DOHH2 (cell line): ENCODE results near the gene SLC39A10.

Experiments
- H3F3A ChIP-seq: fragments of 200-600 bp; sonication (generic), shearing (Covaris generic); 2 replicates; pipeline ENCODE4 v1.6.0; 2016; ENCODE audit warnings: antibody characterized with exemption, mild to moderate bottlenecking; ENCODE audit not compliant: control insufficient read depth, insufficient read depth
- H3K27ac ChIP-seq: fragments of 200-600 bp; sonication (generic); 2 replicates; pipeline ENCODE4 v1.5.1; 2014; ENCODE audit warnings: low read depth, mild to moderate bottlenecking, low read length, moderate library complexity
- H3K27me3 ChIP-seq: fragments of 200-600 bp; sonication (generic); 2 replicates; pipeline ENCODE4 v1.6.1; 2014; ENCODE audit warnings: mild to moderate bottlenecking, low read length, mixed read lengths; ENCODE audit not compliant: control insufficient read depth
- H3K36me3 ChIP-seq: fragments of 200-600 bp; sonication (generic); 2 replicates; pipeline ENCODE4 v1.6.1; 2014; ENCODE audit warnings: mild to moderate bottlenecking, low read length, moderate library complexity, mixed read lengths; ENCODE audit not compliant: control insufficient read depth
- H3K4me1 ChIP-seq: fragments of 200-600 bp; sonication (generic); 2 replicates; pipeline ENCODE4 v1.6.1; 2014; ENCODE audit warnings: mild to moderate bottlenecking, low read length, mixed read lengths; ENCODE audit not compliant: control insufficient read depth
- H3K4me2 ChIP-seq: fragments of 200-600 bp; sonication (generic); 2 replicates; pipeline ENCODE4 v1.6.0; 2014; ENCODE audit warnings: mild to moderate bottlenecking, low read length, moderate library complexity
- H3K4me3 ChIP-seq: fragments of 200-600 bp; sonication (generic); 2 replicates; pipeline ENCODE4 v1.5.1; 2014; ENCODE audit warnings: mild to moderate bottlenecking, low read length, mixed read lengths
- H3K79me2 ChIP-seq: fragments of 200-600 bp; sonication (generic); 2 replicates; pipeline ENCODE4 v1.6.1; 2014; ENCODE audit warnings: mild to moderate bottlenecking, low read length, mixed read lengths; ENCODE audit not compliant: control insufficient read depth
- H3K9me2 ChIP-seq: fragments of 200-600 bp; sonication (generic); replicated peaks from 2 replicates; pipeline ENCODE4 v1.6.1; 2014; ENCODE audit warnings: mild to moderate bottlenecking, low read length, mixed read lengths; ENCODE audit not compliant: control insufficient read depth
- H3K9me3 ChIP-seq: fragments of 200-600 bp; sonication (generic); 2 replicates; pipeline ENCODE4 v1.6.1; 2014; ENCODE audit warnings: antibody characterized with exemption, low read length, mixed read lengths; ENCODE audit not compliant: control insufficient read depth, insufficient read depth
- H4K20me1 ChIP-seq: fragments of 200-600 bp; sonication (generic); 2 replicates; pipeline ENCODE4 v1.6.0; 2014; ENCODE audit warnings: low read depth, mild to moderate bottlenecking, antibody characterized with exemption, low read length, moderate library complexity; ENCODE audit not compliant: control insufficient read depth, insufficient read depth
- CTCF ChIP-seq: fragments of 200-600 bp; sonication (generic); IDR thresholded peaks from one replicate; pipeline ENCODE4 v1.5.1; 2014; ENCODE audit warnings: antibody characterized with exemption, mild to moderate bottlenecking, low read depth, low read length; ENCODE audit not compliant: poor library complexity, severe bottlenecking
- EZH2phosphoT487 ChIP-seq: fragments of 200-600 bp; sonication (generic); IDR thresholded peaks from 2 replicates; pipeline ENCODE4 v1.6.1; 2017; ENCODE audit warnings: borderline replicate concordance, mild to moderate bottlenecking, antibody characterized with exemption, low read length, moderate library complexity, mixed read lengths

Gene SLC39A10

GRCh38 chr2:195636890-195637289 is 20.1 kb upstream of the SLC39A10 start:
- no peaks in the 10 kb centered on the region for H4K20me1 ChIP-seq
- no peaks in the 10 kb centered on the region for H3K9me3 ChIP-seq
- no peaks in the 10 kb centered on the region for H3K9me2 ChIP-seq
- TF ChIP-seq CTCF (no peak), EZH2phosphoT487 (no peak)
- H3K79me2 ChIP-seq: no peaks in the 10 kb centered on the region
- no peak overlapping the region for H3K27ac ChIP-seq
- H3K27me3 ChIP-seq: no peaks in the 10 kb centered on the region
- no peak overlapping the region for H3K4me2 ChIP-seq
- no peak overlapping the region for H3K4me3 ChIP-seq
- no peaks in the 10 kb centered on the region for H3F3A ChIP-seq
- peaks cover under 1% of the 10 kb centered on the region for H3K4me1 ChIP-seq
- H3K36me3 ChIP-seq: no peaks in the 10 kb centered on the region

GRCh38 chr2:195638750-195639149 is 18.3 kb upstream of the SLC39A10 start:
- Histone ChIP-seq H3F3A (peaks cover under 1% of the 10 kb centered on the region; the same call in 1 of the 2 replicates), H3K79me2 (no peaks in the 10 kb centered on the region), H3K4me1 (peaks cover 8% of the 10 kb centered on the region), H3K9me2 (no peaks in the 10 kb centered on the region), H3K9me3 (no peaks in the 10 kb centered on the region), H3K4me2 (no peak overlapping the region), H3K36me3 (no peaks in the 10 kb centered on the region), H3K27me3 (no peaks in the 10 kb centered on the region), H3K27ac (no peak overlapping the region), H3K4me3 (no peak overlapping the region), H4K20me1 (no peaks in the 10 kb centered on the region)
- TF ChIP-seq EZH2phosphoT487 (no peak), CTCF (no peak)

GRCh38 chr2:195639238-195639858 is 17.7 kb upstream of the SLC39A10 start:
- H3K9me2 ChIP-seq: no peaks in the 10 kb centered on the region
- H3K4me1 ChIP-seq: peaks cover 8% of the 10 kb centered on the region
- no peaks in the 10 kb centered on the region for H4K20me1 ChIP-seq
- no peak overlapping the region for H3K27ac ChIP-seq
- no peaks in the 10 kb centered on the region for H3K9me3 ChIP-seq
- no peaks in the 10 kb centered on the region for H3K36me3 ChIP-seq
- TF ChIP-seq EZH2phosphoT487: no peak
- no peak for TF ChIP-seq CTCF
- no peak overlapping the region for H3K4me2 ChIP-seq
- no peaks in the 10 kb centered on the region for H3K79me2 ChIP-seq
- no peaks in the 10 kb centered on the region for H3K27me3 ChIP-seq
- H3K4me3 ChIP-seq: no peak overlapping the region
- H3F3A ChIP-seq: peaks cover 2% of the 10 kb centered on the region; the same call in 1 of the 2 replicates
